Colonic mucosa (tissue), 4 donors: ENCODE data around the gene INO80C. TPM values are rescaled to one million over a fixed set of nuclear protein-coding genes. Genes with fewer than 3 reads are reported as not detected.

ENCODE experiments used
- DNase-seq: peaks from one replicate; pipeline ENCODE4 v3.0.0-alpha.2; 2020
- H3K27ac ChIP-seq: fragments of 200-600 bp; one replicate; pipeline ENCODE4 v1.8.0; 2021
- H3K27me3 ChIP-seq: fragments of 200-600 bp; one replicate; pipeline ENCODE4 v1.8.0; 2021
- H3K36me3 ChIP-seq: fragments of 200-600 bp; one replicate; pipeline ENCODE4 v1.8.0; 2021
- H3K4me1 ChIP-seq: fragments of 200-600 bp; one replicate; pipeline ENCODE4 v1.8.0; 2021; ENCODE audit warnings: mild to moderate bottlenecking
- H3K4me3 ChIP-seq: fragments of 200-600 bp; one replicate; pipeline ENCODE4 v1.8.0; 2021
- H3K9ac ChIP-seq, 2 donors: one replicate each; pipeline ENCODE4 v1.7.0; 2013; ENCODE audit warnings: control low read depth in 2 of 2, low read depth in 2 of 2, low read length in 2 of 2
- H3K9me3 ChIP-seq: fragments of 200-600 bp; one replicate; pipeline ENCODE4 v1.8.0; 2021
- CTCF ChIP-seq: fragments of 200-600 bp; IDR thresholded peaks from one replicate; pipeline ENCODE4 v1.8.0; 2022; ENCODE audit warnings: antibody characterized with exemption, mild to moderate bottlenecking
- intact Hi-C: fragments of 100-400 bp; cut with DNase I; formaldehyde crosslinking; loops from one replicate; pipeline ENCODE4 v1.14.1; 2022
- total RNA-seq, 2 donors: library from RNA; stranded (reverse); fragmentation: NEBNext Ultra II Directional in 1 of 2; extraction: Animal tissue kit (Norgen Biotek cat#: 25700) in 1 of 2; gene quantifications; one replicate each; pipeline ENCODE4 v1.2.1, GENCODE V29; 2021
- donor health status: healthy.
- donor health status: DM: no; HTN: no; CAD: no.
- donor health status: DM: no; HTN: no; CAD: no.

INO80C gene
- total RNA-seq, 2 donors from 2014 or later = 31.0 to 32.1 TPM

- Histone ChIP-seq H3K9ac (no peak overlapping the region), H3K27me3 (no peaks in the 10 kb centered on the region), H3K27ac (no peak overlapping the region), H3K36me3 (no peaks in the 10 kb centered on the region), H3K4me3 (no peak overlapping the region), H3K9me3 (no peaks in the 10 kb centered on the region), H3K4me1 (no peaks in the 10 kb centered on the region)
- no peak for TF ChIP-seq CTCF
- intact Hi-C loops = no loop called here
- no peak for DNase-seq
Observed at GRCh38 chr18:35521133-35521532, 23.4 kb upstream of the INO80C start.

- Histone ChIP-seq H3K9me3 (no peaks in the 10 kb centered on the region), H3K4me3 (no peak overlapping the region), H3K4me1 (no peaks in the 10 kb centered on the region), H3K27ac (no peak overlapping the region), H3K27me3 (no peaks in the 10 kb centered on the region), H3K36me3 (no peaks in the 10 kb centered on the region), H3K9ac (no peak overlapping the region)
- no peak for DNase-seq
- intact Hi-C loops = no loop called here
- no peak for TF ChIP-seq CTCF
Observed at GRCh38 chr18:35519148-35519899, 21.6 kb upstream of the INO80C start.

GRCh38 chr18:35517715-35518114 lies 20.0 kb upstream of the INO80C start:
- no peak overlapping the region for H3K27ac ChIP-seq
- H3K4me3 ChIP-seq = no peak overlapping the region
- H3K9ac ChIP-seq = no peak overlapping the region
- DNase-seq = no peak
- no peaks in the 10 kb centered on the region for H3K36me3 ChIP-seq
- intact Hi-C loops = no loop called here
- no peaks in the 10 kb centered on the region for H3K27me3 ChIP-seq
- no peaks in the 10 kb centered on the region for H3K9me3 ChIP-seq
- H3K4me1 ChIP-seq = no peaks in the 10 kb centered on the region
- TF ChIP-seq CTCF = no peak

- Histone ChIP-seq H3K9me3 (no peaks in the 10 kb centered on the region), H3K36me3 (no peaks in the 10 kb centered on the region), H3K27ac (no peak overlapping the region), H3K4me1 (no peaks in the 10 kb centered on the region), H3K4me3 (no peak overlapping the region), H3K27me3 (no peaks in the 10 kb centered on the region), H3K9ac (no peak overlapping the region)
- TF ChIP-seq CTCF = no peak
- DNase-seq = no peak
- intact Hi-C loops = no loop called here
Observed at GRCh38 chr18:35516789-35517188, 19.0 kb upstream of the INO80C start.

- H3K9ac ChIP-seq = no peak overlapping the region
- no peaks in the 10 kb centered on the region for H3K9me3 ChIP-seq
- intact Hi-C loops = no loop called here
- no peaks in the 10 kb centered on the region for H3K27me3 ChIP-seq
- no peak overlapping the region for H3K27ac ChIP-seq
- no peak overlapping the region for H3K4me3 ChIP-seq
- no peaks in the 10 kb centered on the region for H3K36me3 ChIP-seq
- no peak for TF ChIP-seq CTCF
- H3K4me1 ChIP-seq = no peaks in the 10 kb centered on the region
- no peak for DNase-seq
Observed at GRCh38 chr18:35516351-35516750, 18.6 kb upstream of the INO80C start.
